Motor neuron (in vitro differentiated cells): ENCODE measurements around the gene RTCA. TPM values are rescaled to one million over a fixed set of nuclear protein-coding genes. Genes with fewer than 3 reads are reported as not detected.

Source experiments
- ATAC-seq, 8 experiments: fragments of 200-7000 bp; cut with Tn5 transposase; replicated peaks in 6 of 8; 2 replicates each; pipeline ENCODE4 v1.8.0; 2021; ENCODE audit warnings: mild to moderate bottlenecking in 8 of 8, moderate library complexity in 8 of 8
- H3K27ac ChIP-seq, 2 donors: fragments of 250-450 bp; sonication (Bioruptor Pico); 2 replicates each; pipeline ENCODE4 v1.9.0; 2021; ENCODE audit warnings: antibody characterized with exemption in 2 of 2, mild to moderate bottlenecking in 2 of 2, moderate library complexity in 1 of 2
- H3K4me1 ChIP-seq, 2 donors: fragments of 250-450 bp; sonication (Bioruptor Pico); replicated peaks in 1 of 2; 2 replicates each; pipeline ENCODE4 v1.6.1; 2021; ENCODE audit warnings: antibody characterized with exemption in 2 of 2, mild to moderate bottlenecking in 2 of 2, moderate library complexity in 1 of 2
- H3K4me3 ChIP-seq, 5 donors: fragments of 250-450 bp; sonication (Bioruptor Pico); 2 replicates each; pipeline ENCODE4 v1.9.0; 2021; ENCODE audit warnings: antibody characterized with exemption in 5 of 5, mild to moderate bottlenecking in 5 of 5, moderate library complexity in 4 of 5
- WGBS, 10 experiments: fragments of 450-650 bp; shearing (Covaris generic); methylation state at CpG; one replicate each; pipeline ENCODE4 v1.0.0; 2022; 5-methylcytosine and 5-hydroxymethylcytosine counted together
- in situ Hi-C, 9 experiments: fragments of 400-800 bp; cut with MboI; loops; one replicate each; pipeline ENCODE4 v1.15.0; 2021; ENCODE audit warnings: low sequenced_read_pairs in 9 of 9, low pct_unique_long_range_greater_than_20kb in 2 of 9; ENCODE audit not compliant: unreplicated experiment in 9 of 9
- total RNA-seq, 8 experiments: library from RNA; unstranded; fragments of 300-600 nt; gene quantifications; 2 replicates each; pipeline versions ENCODE4 v1.2.3 to v1.2.4, GENCODE V29; 2022

The RTCA gene
- total RNA-seq, 8 experiments from 2014 or later = 24.9 to 58.6 (median 41.7) TPM

GRCh38 chr1:100342348-100342747 lies 76.3 kb downstream of the RTCA start:
- in situ Hi-C loops = no loop called here
- no peak overlapping the region for H3K4me3 ChIP-seq
- ATAC-seq = no peak
- no peak overlapping the region for H3K27ac ChIP-seq
- 91 to 100% (median 93%) methylated on average over 1 to 2 of the region's 2 CpGs; no CpG with 5 or more reads in 4 of the 10 experiments for WGBS, 10 experiments
- H3K4me1 ChIP-seq = no peaks in the 10 kb centered on the region

Other genes starting within 250 kb of the RTCA start
- gene SASS6, start 133.3 kb upstream of the RTCA start, total RNA-seq = 10 to 100 TPM in 2 of 8 experiments, 1 to 10 TPM in 5, under 1 TPM in 1; 0.97 to 12.5 (median 8.0) TPM
- gene TRMT13, start 133.1 kb upstream of the RTCA start, total RNA-seq = 10 to 100 TPM; 16.8 to 34.5 (median 22.5) TPM
- 1 to 10 TPM in 7 of 8 experiments, under 1 TPM in 1; 0.81 to 3.9 (median 2.0) TPM for gene LRRC39, start 88.0 kb upstream of the RTCA start, total RNA-seq
- 10 to 100 TPM in 5 of 8 experiments, 1 to 10 TPM in 3; 7.5 to 20.0 (median 10.9) TPM for gene DBT, start 16.4 kb upstream of the RTCA start, total RNA-seq
- gene CDC14A, start 86.3 kb downstream of the RTCA start, total RNA-seq = 1 to 10 TPM; 2.2 to 8.8 (median 4.4) TPM